Measurements from ENCODE around the gene CIC.
A peak's percentile ranks its signal among the peaks of the same experiment; 100 is the strongest.

CIC gene

DNA sequence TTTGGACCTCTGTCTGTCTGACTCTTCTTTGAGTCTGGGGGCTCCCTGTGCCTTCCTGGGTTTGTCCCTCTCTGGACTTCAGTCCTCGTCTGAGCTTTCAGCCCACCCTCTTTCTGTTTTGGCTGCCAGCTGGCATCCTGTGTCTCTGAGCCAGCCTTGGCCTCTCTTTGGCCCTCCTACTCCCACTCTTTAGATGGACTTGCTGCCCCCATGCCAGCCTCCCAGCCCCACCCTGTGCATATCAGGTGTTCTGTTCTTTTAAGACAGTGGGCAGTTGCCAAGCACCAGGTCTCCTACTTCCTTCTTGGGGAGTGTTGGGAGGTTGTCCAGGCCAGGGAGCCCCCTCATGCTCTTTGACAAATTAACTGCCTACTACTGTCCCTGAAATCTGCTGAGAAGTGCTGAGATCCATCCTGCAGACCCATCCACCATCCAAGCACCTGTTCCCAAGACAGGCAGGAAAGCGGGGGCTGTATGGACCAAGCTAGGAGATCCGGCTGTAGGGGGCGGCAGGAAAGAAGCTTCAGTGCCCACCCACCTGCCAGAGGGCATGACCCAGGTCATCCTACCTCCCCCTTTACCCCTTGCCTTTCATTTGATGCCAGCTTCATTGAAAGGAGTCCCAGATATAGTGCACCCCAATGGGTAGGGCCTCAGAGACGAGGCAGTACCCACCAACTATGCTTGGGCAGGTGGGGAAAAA is 9.6 kb downstream of the CIC start:
- DNase-seq = no peak

DNA sequence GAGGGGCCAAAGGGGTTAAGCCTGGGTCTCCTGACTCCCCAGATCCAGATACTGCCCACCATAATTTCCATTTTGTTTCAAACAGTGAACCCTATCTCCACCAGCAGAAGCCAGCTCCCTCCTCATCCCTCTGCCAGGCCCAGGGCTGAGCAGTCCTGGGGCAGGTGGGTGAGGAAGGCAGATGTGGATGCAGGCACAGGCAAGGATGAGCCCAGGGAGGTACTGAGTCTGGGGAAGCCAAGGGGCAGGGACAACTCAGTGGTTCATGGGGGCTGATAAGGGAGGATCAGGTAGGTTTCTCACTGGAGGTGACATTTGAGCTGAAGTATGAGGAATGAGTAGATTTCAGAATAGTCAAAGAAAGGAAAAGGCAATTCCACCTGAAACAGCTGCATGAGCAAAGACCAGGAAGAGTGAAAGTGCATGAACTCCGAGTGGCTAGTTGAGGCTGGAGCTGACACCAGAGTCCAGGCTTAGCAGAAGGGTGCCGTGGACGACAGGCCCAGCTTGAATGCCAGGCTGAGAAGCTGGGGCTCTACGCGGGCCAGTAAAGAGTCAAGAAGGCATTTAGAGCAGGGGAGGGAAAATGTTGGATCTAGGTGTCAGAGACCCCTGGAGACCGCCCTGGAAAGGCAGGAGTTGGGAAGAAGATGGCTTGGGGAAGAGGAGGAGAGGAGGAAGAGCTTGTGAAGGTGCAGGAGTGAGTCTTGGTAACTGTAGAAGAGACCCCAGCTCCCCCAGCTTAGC is 10.3 kb downstream of the CIC start:
- DNase-seq = peak in 1 of 2 donors; percentile 41

DNA sequence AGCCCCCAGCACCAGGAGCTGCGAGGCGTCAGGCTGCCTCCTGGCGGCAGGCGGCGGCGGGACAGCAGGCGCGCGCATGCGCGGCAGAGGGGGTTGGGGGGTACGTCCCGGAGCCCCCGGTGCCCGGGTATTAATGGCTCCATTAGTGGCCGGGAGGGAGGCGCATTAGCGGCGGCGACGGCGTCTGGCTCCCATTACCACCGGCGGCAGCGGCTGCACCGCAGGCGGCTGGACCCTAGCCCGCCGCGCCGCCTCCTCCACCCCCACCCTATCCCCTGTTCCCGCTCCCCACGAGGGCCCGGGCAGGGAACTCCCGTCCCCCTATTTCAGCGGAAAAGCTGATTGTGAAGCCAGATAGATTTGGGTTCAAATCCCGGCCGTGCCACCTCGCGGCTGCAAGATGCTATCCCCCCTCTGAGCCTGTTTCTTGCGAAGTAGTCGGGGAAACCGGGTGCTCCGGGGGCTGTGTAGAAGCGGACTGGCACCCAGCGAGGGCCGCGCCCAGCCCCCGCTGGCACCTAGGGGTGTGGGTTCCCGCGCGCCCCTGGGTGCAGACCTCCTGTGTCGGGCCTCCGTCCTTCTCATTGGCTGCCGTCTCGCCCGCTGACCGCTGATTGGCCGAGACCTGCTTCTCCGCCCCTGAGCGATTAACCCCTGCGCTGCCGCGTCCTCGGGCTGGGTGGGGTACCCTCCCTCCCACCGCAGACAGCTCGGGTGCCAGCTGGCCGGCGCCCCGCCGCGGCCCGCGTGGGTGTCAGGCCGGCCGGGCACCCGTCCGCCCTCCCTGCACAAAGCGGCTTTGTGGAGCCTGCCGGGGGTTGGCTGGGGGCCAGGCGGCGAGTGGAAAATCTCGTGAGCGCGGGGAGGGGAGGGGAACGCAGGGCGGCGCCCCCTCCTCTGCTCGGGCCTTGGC is 11.1 kb downstream of the CIC start:
- DNase-seq = peak; percentile 50 to 65

DNA sequence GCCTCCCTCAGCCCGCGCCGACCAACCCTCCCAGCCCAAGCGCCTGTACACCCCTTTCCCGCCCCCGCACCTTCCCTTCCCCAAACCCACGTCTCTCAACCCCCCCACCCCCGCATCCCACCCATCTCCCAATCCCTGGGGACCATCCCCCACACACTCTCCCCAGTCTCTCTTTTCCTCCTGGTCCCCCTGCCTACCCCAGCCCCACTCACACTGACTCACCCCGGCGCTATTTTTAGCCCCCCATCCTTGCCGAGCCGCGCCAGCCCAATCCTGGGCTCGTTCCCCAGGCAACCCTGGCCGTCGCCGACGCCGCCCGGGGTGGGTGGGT is 11.7 kb downstream of the CIC start:
- peak in 1 of 2 donors; percentile 27 for DNase-seq

DNA sequence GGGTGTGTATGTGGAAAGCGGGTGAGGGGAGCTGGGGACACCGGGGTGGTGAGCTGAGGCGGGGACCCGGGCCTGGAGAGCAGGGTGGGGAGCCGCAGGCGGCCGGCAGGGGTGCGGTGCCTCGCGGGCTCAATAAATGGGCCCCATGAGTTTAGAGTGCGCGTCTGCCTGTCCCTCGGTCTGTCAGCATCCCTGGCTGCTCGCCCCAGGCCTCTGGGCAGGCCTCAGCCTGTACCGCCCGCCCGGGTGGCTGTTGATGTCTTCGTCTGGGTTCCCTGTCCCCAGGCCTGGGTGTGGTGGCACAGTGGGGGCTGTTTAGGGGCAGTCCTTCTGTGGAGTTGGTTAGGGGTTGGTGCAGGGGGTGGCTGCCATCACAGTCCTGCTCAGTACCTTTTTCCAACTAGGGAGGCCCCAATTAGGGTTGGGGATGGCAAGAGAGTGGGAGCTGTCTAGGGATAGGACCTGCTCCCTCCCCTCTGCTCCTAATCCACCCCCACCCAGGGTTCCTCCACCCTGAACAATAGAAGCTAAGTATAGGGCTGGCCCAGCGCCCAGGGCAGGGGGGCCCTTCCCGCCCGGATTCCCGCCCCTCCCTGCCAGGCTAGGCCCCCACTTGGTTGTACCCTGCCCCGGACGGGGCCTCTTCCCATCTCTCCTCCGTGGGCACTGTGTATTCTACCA is 12.2 kb downstream of the CIC start:
- DNase-seq = peak in 1 of 2 donors; percentile 17

DNA sequence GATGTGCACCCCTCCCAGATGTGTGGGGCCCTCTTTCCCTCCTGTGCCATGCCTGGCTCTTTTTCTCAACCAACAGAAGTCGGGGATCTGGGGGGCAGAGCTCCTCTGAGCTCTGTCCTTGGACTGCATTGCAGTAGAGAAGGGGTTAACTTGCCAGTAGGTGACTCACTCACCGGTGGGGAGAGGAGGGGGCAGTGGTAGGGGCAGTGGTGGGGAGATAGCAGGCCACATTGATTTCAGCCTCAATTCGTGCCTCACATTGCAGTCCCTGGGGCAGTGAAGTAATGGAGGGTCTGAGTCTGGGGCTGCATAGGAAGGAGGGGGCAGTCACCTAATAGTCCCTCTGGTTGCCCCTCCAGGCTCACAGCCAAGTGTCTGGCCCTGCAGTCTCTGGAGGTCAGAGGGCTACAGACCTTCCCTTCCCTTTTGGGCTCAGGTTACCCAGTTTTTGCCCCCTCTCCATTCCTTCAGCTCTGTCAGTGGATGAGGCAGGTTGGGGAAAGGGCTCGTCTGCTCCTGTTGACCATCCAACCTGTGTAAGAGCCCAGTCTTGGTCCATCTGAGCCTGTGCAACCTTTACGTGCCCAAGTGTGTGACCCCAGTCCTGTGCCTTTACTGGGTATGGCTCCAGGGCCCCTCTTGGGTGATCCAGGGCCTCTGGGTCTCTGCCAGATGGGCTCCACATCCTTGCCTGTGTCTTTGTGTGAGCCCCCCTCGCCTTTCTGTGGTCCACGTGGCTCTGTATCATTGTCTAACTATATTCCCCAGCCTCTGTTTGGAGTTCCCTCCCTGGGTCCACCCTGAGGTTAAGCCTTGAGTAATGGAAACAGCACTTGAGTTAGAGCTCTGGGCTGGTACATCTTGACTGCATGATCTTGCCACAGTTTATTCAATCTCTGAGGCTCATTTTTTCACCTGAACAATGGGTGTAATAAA is 13.0 kb downstream of the CIC start:
- peak in 1 of 2 donors; percentile 34 for DNase-seq

DNA sequence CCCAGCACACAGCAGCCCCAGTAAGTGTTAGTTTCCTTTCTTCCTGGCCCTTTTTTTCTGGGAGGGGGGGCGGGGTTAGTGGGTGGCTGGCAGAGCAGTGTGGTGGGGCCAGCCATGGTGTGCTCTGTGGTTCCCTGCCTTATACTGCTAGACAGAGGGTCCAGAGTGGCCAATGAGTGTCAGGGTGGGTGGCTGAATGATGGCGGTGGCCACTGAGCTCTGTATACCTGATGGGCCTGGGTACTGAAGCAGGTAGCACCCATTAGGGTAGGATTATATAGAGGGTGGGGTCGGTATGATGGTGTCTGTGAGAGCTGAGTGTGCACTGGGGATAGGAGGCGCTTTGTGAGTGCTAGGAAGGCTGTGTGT is 13.8 kb downstream of the CIC start:
- no peak for DNase-seq

DNA sequence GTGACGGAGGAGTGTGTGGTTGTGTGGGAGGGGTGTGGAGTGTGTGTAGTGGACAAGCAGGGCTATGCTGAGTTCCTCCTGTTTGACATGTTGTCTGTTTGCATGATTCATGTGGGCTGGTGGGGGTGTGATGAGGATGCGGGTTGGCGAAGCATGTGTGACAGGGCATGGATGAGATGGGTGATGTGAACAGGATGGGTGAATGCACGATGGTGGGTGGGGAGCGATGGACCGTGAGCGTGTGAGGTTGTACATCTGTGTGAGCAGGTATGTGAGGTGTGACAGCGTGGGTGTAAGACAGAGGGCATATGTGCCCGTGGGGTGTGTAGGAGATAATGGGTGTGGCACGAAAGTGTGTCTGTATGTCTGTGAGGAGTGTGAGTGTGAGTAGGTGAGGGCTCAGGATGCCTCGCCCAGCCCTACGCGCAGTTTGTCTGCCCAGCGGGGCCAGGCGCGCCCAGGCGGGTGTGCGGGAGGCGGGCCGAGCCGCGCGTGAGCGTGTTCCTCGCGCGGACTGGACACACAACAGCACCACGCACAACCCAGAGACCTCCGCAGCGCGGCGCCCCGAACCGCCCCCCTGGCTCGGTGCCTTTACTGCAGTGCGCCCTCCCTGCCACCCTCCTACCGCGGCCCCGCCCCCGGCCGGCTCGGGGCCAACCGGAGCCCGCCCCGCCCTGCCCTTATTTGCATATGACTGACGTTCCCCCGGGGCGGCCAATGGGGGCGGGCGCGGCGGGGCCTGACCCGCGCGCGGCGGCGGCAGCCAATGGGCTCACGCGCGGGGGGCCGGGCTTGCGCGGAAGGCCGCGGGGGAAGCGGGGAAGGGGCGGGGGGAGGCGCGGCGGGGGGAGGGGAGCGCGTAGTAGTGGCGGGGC is 14.4 kb downstream of the CIC start:
- DNase-seq = peak; percentile 68 to 96

DNA sequence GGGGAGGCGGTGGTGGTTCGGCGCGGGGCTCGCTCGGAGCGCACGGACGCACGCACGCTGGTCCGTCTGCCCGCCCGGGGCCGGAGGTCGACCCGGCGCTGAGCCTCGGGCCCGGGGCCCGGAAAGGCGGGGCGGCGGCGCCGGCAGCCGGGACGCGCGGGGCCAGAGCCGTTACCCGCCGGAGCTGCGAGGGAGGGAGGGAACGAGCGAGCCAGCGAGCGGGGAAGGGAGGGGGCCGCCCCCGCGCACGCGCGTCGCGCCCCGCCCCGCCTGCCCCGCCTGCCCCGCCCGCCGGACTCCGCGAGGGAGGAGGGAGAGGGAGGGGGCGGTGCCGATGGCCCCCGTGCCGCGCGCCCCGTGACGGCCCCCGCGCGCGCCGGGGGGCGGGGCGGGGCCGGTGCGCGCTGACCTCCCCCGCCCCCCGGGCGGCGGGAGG is 15.0 kb downstream of the CIC start:
- peak; percentile 21 to 96 for DNase-seq

DNA sequence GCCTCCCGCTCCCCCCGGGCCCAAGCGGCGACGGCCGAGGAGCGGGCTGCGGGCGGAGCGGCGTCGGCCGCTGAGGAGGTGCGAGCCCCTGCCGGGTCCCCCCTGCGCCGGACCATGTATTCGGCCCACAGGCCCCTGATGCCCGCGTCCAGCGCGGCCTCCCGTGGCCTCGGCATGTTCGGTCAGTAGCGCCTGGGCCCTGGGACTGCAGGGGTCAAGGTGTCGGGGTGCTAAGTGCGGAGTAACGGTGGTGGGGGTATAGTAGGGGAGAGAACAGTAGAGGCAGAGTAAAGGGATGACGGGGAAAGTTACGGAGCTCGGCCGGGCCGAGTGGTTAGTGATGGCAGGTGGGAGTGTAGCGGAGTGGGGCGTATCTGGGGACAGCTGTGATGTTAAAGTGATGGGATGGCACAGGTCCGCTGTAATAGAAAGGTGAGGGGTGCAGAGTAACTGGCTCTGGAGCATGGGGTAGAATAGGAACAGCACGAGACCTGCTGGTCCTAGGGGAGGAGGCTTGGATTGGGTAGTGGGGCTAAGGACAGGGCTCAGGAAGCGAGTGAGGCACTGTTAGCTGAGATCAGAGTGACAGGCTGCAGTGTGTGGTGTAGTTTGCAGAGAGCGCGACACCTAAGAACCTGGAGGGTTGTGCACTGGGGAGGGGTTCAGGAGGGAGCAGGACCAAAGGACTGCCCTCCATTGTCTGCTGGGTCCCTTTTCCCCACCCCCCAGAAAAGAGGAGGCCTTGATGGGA is 15.7 kb downstream of the CIC start:
- no peak for DNase-seq

DNA sequence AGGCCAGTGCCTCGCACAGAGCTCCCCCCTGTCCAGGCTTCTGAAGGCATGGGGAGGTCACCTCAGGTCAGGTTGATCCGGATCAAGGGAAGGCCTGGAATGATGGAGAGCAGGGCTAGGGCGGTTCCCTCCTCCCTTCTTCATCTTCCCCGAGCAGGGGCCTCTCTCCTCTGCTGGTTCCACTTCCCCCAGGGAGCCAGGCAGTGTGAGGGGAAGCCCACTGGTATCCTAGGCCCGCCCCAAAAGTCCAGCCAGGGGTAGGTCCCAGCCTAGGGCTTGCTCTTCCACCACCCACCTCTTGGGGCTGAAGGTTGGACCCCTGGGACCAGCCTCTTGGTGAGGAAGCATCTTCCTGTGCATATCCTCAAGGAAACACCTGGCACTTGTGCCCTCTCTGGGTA is 16.5 kb downstream of the CIC start:
- no peak for DNase-seq

DNA sequence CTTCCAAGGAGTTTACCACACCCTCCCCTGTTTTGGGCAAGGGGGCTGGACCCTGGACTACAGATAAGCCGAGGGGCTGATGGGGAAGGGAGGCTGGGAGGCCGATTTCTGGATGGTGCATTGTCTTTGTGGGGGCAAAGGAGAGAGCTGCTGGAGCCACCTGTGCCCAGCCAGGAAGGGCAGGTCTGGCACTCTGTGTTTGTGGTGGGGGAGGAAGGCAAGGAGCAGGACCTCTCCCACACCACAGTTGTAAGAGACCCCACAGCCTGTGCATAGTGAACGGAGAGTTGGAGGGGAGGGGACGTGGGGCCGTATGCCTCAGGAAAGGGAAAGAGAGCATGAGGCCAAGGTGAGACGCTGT is 16.9 kb downstream of the CIC start:
- DNase-seq = no peak

DNA sequence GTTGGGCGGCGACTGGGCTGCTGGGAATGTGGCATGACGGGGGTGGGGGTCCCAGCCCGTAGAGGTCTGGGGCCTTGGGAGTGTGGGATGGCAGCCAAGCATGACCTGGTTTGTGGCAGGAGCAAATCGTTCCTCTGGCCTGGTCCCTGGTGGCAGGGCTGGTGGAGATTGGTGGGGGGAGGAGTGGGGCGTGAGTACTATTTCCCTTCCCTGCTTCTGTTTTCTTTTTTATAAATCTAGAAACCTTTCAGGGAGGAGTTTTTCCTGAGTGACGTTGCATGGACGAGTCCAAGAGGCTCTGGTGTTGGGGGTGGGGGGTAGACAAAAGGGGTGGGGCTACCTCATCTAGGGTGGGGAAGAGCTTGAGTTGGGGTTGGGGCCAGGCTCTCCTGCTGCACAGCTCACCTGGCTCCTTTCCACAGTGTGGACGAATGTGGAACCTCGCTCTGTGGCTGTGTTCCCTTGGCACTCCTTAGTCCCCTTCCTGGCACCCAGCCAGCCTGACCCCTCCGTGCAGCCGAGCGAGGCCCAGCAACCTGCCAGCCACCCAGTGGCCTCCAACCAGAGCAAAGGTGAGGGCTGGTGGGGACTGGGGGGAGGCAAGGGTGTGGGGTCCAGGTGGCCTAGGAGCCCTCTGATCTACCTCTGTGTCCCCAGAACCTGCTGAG is 17.4 kb downstream of the CIC start:
- DNase-seq = peak in 1 of 2 donors; percentile 48

DNA sequence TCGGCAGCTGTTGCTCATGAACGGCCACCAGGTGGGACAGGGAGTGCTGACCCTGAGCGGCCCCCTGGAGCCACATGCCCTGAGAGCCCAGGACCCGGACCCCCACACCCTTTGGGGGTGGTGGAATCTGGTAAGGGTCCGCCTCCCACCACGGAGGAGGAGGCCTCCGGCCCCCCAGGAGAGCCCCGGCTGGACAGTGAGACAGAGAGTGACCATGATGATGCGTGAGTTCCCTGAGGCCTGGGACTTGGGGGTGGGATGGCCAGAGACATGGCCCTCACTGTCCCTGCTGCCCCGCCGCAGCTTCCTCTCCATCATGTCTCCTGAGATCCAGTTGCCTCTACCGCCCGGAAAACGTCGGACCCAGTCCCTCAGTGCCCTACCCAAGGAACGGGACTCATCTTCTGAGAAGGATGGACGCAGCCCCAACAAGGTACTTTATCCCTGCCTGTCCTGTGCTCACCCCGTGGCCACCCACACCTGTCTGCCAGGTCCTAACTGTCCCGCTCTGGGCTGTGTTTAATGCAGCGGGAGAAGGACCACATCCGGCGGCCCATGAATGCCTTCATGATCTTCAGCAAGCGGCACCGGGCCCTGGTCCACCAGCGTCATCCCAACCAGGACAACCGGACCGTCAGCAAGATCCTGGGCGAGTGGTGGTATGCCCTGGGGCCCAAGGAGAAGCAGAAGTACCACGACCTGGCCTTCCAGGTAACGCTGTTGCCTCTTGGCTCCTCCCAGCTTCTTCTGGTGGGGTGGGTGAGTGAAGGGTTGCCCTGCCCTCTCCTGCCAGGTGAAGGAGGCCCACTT is 18.2 kb downstream of the CIC start:
- no peak for DNase-seq

DNA sequence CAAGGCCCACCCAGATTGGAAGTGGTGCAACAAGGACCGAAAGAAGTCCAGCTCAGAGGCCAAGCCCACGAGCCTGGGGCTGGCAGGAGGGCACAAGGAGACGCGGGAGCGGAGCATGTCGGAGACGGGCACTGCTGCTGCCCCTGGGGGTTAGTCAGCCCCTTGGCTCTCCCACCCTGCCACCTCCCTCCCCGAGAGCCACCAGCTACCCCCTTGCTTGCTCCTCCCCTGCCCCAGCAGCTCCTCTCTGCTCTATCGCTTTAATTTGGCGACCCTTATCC is 18.7 kb downstream of the CIC start:
- DNase-seq = no peak

DNA sequence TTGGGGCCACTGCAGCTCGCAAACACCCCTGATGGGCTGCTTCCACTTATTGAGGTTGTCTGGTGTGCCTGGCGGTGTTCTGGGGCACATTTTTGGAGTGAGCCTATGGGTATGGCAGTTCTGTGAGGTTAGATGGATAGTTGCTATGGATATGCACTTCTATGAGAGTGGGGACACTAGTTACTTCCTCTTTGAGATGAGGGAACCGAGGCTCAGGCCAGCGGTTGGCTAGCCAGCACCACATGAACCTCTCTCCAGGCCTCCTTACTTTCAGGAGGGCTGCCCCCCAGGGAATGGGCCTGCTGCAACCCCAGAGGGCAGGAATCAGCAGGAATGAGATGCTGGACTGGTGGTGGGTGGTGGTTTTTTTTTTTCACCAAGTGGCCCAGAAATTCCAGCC is 19.3 kb downstream of the CIC start:
- no peak for DNase-seq

DNA sequence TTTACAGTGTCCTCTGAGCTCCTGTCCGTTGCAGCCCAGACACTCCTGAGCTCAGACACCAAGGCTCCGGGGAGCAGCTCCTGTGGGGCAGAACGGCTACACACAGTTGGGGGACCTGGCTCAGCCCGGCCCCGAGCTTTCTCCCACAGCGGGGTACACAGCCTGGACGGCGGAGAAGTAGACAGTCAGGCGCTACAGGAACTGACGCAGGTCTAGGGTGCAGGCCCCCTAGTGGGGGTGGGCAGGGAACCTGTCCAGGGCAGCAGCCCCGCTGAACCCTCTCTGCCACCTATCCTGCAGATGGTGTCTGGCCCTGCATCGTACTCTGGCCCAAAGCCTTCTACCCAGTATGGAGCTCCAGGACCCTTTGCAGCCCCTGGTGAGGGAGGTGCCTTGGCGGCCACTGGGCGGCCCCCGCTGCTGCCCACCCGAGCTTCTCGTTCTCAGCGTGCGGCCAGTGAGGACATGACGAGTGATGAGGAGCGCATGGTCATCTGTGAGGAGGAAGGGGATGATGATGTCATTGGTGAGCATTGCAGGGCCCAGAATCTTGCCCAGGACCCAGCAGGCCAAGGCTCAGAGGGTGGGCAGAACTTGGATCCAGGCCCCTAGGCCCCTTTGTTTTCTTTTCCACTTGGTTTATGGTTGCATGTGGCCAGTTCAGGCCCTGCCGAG is 20.0 kb downstream of the CIC start:
- DNase-seq = no peak

DNA sequence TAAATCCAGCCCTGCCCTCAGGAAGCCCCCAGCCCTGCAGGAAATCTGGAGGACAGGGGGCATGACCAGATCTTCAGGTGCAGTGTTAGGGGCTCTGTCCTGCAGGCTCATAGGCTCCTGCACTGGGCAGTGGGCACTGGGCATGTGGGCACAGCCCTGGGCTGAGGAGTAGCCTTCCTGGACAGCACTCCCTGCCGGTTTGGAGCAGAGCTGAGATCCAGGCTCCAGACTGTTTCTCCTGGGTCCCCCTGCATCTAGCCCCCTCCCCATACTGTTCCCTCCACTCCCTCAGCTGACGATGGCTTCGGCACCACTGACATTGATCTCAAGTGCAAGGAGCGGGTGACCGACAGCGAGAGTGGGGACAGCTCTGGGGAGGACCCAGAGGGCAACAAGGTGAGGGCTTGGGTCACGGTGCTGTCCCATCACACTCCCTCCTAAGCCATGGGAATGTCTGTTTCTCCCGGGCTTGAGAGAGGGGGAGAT is 20.5 kb downstream of the CIC start:
- no peak for DNase-seq
